IMR-90 (cell line): Measurements from ENCODE around the gene SLAMF8. TPM values are rescaled to one million over a fixed set of nuclear protein-coding genes. Genes with fewer than 3 reads are reported as not detected.

Experiments
- ATAC-seq: fragments of 200-7000 bp; cut with Tn5 transposase; 2 replicates; pipeline ENCODE4 v1.9.1; 2020; ENCODE audit warnings: low read depth, mild to moderate bottlenecking, moderate library complexity
- Bru-seq: library from RNA; stranded (reverse); fragments of 400-500 nt; gene quantifications from one replicate; lab custom pipeline; 2021; lab: Mats Ljungman, UMichigan
- BruChase-seq, 2 experiments: library from RNA; stranded (reverse); fragments of 400-500 nt; gene quantifications; one replicate each; lab custom pipeline; 2021; lab: Mats Ljungman, UMichigan
- BruUV-seq: library from RNA; stranded (reverse); fragments of 400-500 nt; replicated peaks from 2 replicates; lab custom pipeline; 2021; lab: Mats Ljungman, UMichigan
- CTCF ChIA-PET: fragments of 300-600 bp; formaldehyde crosslinking; extraction: SDS; loops from one replicate; lab custom pipeline; 2021; ENCODE audit warnings: antibody characterized with exemption; lab: Yijun Ruan, JAX
- POLR2A ChIA-PET: fragments of 300-600 bp; sonication (Branson Sonifier 250); formaldehyde crosslinking; loops from one replicate; lab custom pipeline; 2022; ENCODE audit warnings: antibody characterized with exemption; ENCODE audit not compliant: unreplicated experiment; lab: Charles Lee
- DNase-seq: peaks from one replicate; pipeline ENCODE4 v3.0.0; 2013
- H2AFZ ChIP-seq: replicated peaks from 2 replicates; pipeline ENCODE3; 2013; ENCODE audit warnings: low read length, mild to moderate bottlenecking; ENCODE audit not compliant: poor library complexity
- H2AK5ac ChIP-seq: 2 replicates; pipeline ENCODE4 v1.6.1; 2013; ENCODE audit warnings: low read depth, low read length, inconsistent platforms
- H2AK9ac ChIP-seq: replicated peaks from 2 replicates; pipeline ENCODE3; 2013; ENCODE audit warnings: mild to moderate bottlenecking, low read depth, low read length, moderate library complexity; ENCODE audit not compliant: poor library complexity
- H2BK120ac ChIP-seq: 2 replicates; pipeline ENCODE4 v1.6.1; 2013; ENCODE audit warnings: low read depth, low read length, inconsistent platforms
- H2BK15ac ChIP-seq: 3 replicates; pipeline ENCODE4 v1.6.1; 2013; ENCODE audit warnings: low read depth, low read length, inconsistent platforms
- H2BK20ac ChIP-seq: 2 replicates; pipeline ENCODE4 v1.6.1; 2013; ENCODE audit warnings: low read depth, mild to moderate bottlenecking, inconsistent platforms, low read length, moderate library complexity
- H2BK5ac ChIP-seq: 2 replicates; pipeline ENCODE4 v1.6.1; 2013; ENCODE audit warnings: mild to moderate bottlenecking, low read depth, low read length, inconsistent platforms; ENCODE audit not compliant: poor library complexity, severe bottlenecking
- H3K14ac ChIP-seq: replicated peaks from 2 replicates; pipeline ENCODE4 v1.6.1; 2013; ENCODE audit warnings: low read depth, low read length, inconsistent platforms
- H3K18ac ChIP-seq: 2 replicates; pipeline ENCODE4 v1.6.1; 2013; ENCODE audit warnings: low read depth, low read length, control low read depth
- H3K23ac ChIP-seq: 2 replicates; pipeline ENCODE4 v1.6.1; 2013; ENCODE audit warnings: low read depth, low read length, inconsistent platforms
- H3K27ac ChIP-seq: 2 replicates; pipeline ENCODE4 v1.5.1; 2013; ENCODE audit warnings: mild to moderate bottlenecking, control low read depth, low read length; ENCODE audit not compliant: insufficient read depth
- H3K27me3 ChIP-seq: 2 replicates; pipeline ENCODE4 v1.6.1; 2013; ENCODE audit warnings: low read length; ENCODE audit not compliant: control insufficient read depth, insufficient read depth
- H3K36me3 ChIP-seq: 2 replicates; pipeline ENCODE4 v1.6.1; 2013; ENCODE audit warnings: low read length, mixed read lengths; ENCODE audit not compliant: control insufficient read depth, insufficient read depth
- H3K4ac ChIP-seq: 2 replicates; pipeline ENCODE4 v1.6.1; 2013; ENCODE audit warnings: low read depth, low read length, inconsistent platforms
- H3K4me1 ChIP-seq: 2 replicates; pipeline ENCODE4 v1.6.1; 2013; ENCODE audit warnings: low read length, mixed read lengths; ENCODE audit not compliant: control insufficient read depth, insufficient read depth
- H3K4me2 ChIP-seq: 2 replicates; pipeline ENCODE4 v1.6.1; 2013; ENCODE audit warnings: low read depth, mild to moderate bottlenecking, control low read depth, low read length, moderate library complexity
- H3K4me3 ChIP-seq: 2 replicates; pipeline ENCODE4 v1.5.1; 2013; ENCODE audit warnings: low read depth, mild to moderate bottlenecking, control low read depth, low read length, moderate library complexity; ENCODE audit not compliant: insufficient read depth
- H3K56ac ChIP-seq: 2 replicates; pipeline ENCODE4 v1.6.1; 2013; ENCODE audit warnings: low read length, inconsistent platforms; ENCODE audit not compliant: insufficient read depth; ENCODE audit errors: extremely low read depth
- H3K79me1 ChIP-seq, 2 experiments: 2 replicates each; pipeline ENCODE4 v1.6.1; 2013; ENCODE audit warnings: low read length in 2 of 2, inconsistent platforms in 1 of 2, low read depth in 1 of 2
- H3K9ac ChIP-seq: 2 replicates; pipeline ENCODE4 v1.6.1; 2013; ENCODE audit warnings: low read depth, low read length, control low read depth
- H3K9me1 ChIP-seq: 2 replicates; pipeline ENCODE4 v1.6.1; 2013; ENCODE audit warnings: low read length, inconsistent platforms; ENCODE audit not compliant: insufficient read depth
- H3K9me3 ChIP-seq: 2 replicates; pipeline ENCODE4 v1.6.1; 2013; ENCODE audit warnings: low read length; ENCODE audit not compliant: control insufficient read depth, insufficient read depth
- H4K20me1 ChIP-seq: 2 replicates; pipeline ENCODE4 v1.6.1; 2013; ENCODE audit warnings: low read length, inconsistent platforms; ENCODE audit not compliant: insufficient read depth
- H4K5ac ChIP-seq: 2 replicates; pipeline ENCODE4 v1.6.1; 2013; ENCODE audit warnings: mild to moderate bottlenecking, low read depth, low read length, control low read depth
- H4K8ac ChIP-seq, 2 experiments: 2 replicates each; pipeline ENCODE4 v1.6.1; 2013; ENCODE audit warnings: low read depth in 2 of 2, low read length in 2 of 2, control low read depth in 1 of 2, inconsistent platforms in 1 of 2
- H4K91ac ChIP-seq: 2 replicates; pipeline ENCODE4 v1.6.1; 2013; ENCODE audit warnings: low read depth, low read length, inconsistent platforms; ENCODE audit not compliant: insufficient read depth
- BHLHE40 ChIP-seq: fragments of 150-350 bp; IDR thresholded peaks from 2 replicates; pipeline ENCODE4 v1.6.1; 2016; ENCODE audit warnings: mild to moderate bottlenecking, low read depth, low read length
- POLR2A ChIP-seq: IDR thresholded peaks from 2 replicates; pipeline ENCODE4 v1.6.1; 2012; ENCODE audit warnings: mild to moderate bottlenecking, low read depth, low read length
- RCOR1 ChIP-seq: IDR thresholded peaks from 2 replicates; pipeline ENCODE4 v1.6.1; 2012; ENCODE audit warnings: mild to moderate bottlenecking, low read length, improper control_type of control experiment; ENCODE audit not compliant: insufficient replicate concordance
- WGBS, 2 experiments: methylation state at CpG; one replicate each; pipeline versions ENCODE4 v1.1.5 to v1.1.7; 2013; ENCODE audit warnings: missing lambda C conversion rate in 2 of 2; ENCODE audit not compliant: insufficient read length in 1 of 2; ENCODE audit errors: extremely low coverage in 2 of 2; 5-methylcytosine and 5-hydroxymethylcytosine counted together
- dilution Hi-C: fragments of 300-500 bp; cut with HindIII; formaldehyde crosslinking; loops from one replicate; pipeline ENCODE4 v1.14.3; 2018; ENCODE audit warnings: low sequenced_read_pairs; ENCODE audit not compliant: unreplicated experiment
- in situ Hi-C: fragments of 300-500 bp; cut with MboI; formaldehyde crosslinking; loops from 3 replicates; pipeline ENCODE4 v1.14.3; 2019; ENCODE audit warnings: low sequenced_read_pairs, inconsistent platforms, mixed read lengths
- intact Hi-C: fragments of 100-400 bp; cut with micrococcal nuclease; formaldehyde crosslinking; loops from 2 replicates; pipeline ENCODE4 v1.10.0; 2022
- long read RNA-seq: library from polyadenylated mRNA; unstranded; transcript quantifications from one replicate; pipeline ENCODE4 v2.0.0, GENCODE V29; 2021; ENCODE audit not compliant: unreplicated experiment
- polyA plus RNA-seq, 3 experiments: library from polyadenylated mRNA; depleted of rRNA; stranded (reverse); fragments of >200 nt; gene quantifications; 2 replicates each; pipeline ENCODE4 v1.2.3, GENCODE V29; 2012; ENCODE audit warnings: low replicate concordance in 1 of 3
- total RNA-seq: library from RNA; depleted of rRNA; stranded (reverse); fragments of >200 nt; gene quantifications from 2 replicates; pipeline ENCODE4 v1.2.3, GENCODE V29; 2012; rRNA removed
- TF ChIP-seq, protein P1 (sequence below): conservative IDR thresholded peaks from 2 replicates; pipeline ENCODE4 v1.5.1; 2012; ENCODE audit warnings: mild to moderate bottlenecking, low read depth, low read length, improper control_type of control experiment
- TF ChIP-seq, protein P2 (sequence below): fragments of 150-350 bp; IDR thresholded peaks from 2 replicates; pipeline ENCODE4 v1.6.1; 2017; ENCODE audit warnings: mild to moderate bottlenecking, antibody characterized with exemption, low read length, low read depth

The SLAMF8 gene
- total RNA-seq (not detected in 2 replicates), polyA plus RNA-seq (2012; rRNA removed) (0.04 and 0.07 TPM in 2 replicates), Bru-seq, nascent RNA (not detected), BruChase-seq, experiment 1, labeled RNA remaining after a 6-hour chase (not detected), BruChase-seq, experiment 2, labeled RNA remaining after a 2-hour chase (percentile 11 among the genes with signal in this experiment)
- 0.04 and 0.07 TPM in 2 replicates for polyA plus RNA-seq (2012; cell fraction: cytosol; rRNA removed)
- polyA plus RNA-seq (2012; cell fraction: nucleus; rRNA removed; ENCODE audit: low replicate concordance): 0.06 TPM in 1 of 2 replicates, not detected in the other
- long read RNA-seq: 0 reads

DNA sequence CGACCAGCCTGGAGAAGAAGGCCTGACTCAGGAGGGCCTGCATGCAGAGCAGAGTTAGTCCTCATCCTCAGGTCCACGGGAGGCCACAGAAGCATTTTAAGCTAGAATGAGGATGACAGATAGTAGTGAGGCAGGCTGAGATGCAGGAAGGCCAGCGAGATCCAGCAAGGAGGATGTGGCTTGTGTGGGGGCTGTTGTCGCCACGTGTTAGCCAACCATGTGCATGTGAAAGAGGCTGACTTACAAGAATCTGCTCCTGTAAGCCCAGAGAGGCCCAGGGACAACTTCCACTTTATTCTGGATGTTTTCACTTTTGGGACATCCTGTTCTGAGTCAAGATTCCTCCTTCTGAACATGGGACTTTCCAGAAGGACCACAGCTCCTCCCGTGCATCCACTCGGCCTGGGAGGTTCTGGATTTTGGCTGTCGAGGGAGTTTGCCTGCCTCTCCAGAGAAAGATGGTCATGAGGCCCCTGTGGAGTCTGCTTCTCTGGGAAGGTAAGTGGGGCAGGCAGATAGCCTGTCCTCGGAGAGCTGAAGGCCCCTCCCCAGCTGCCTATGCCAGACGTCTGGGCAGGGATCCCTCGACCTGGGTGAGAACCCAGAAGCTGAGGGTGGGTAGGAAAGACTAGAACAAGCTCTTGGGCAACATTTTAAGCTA is at the start of gene SLAMF8:
Gene SLAMF8, plus strand, starts transcription at position 433 of the 661 bp plus-strand sequence. Its CDS starts 26 bp downstream, at position 459.
- H3K79me1 ChIP-seq: no peaks in the 10 kb centered on the region
- no peak within 1 kb of the TSS for H3K9ac ChIP-seq
- dilution Hi-C loops: no loop called here
- H3K4ac ChIP-seq: no peak within 1 kb of the TSS
- DNase-seq (no peak), ATAC-seq (no peak)
- no peak within 1 kb of the TSS for H2BK120ac ChIP-seq
- no peak within 1 kb of the TSS for H3K4me3 ChIP-seq
- H4K5ac ChIP-seq: no peak within 1 kb of the TSS
- BruUV-seq: no TSS peak
- no peak within 1 kb of the TSS for H3K56ac ChIP-seq
- H3K4me2 ChIP-seq: no peak within 1 kb of the TSS
- ChIA-PET CTCF (interaction anchor here (0.9 kb wide), 1 partner anchor 259 kb away, joined by 6 read pairs; no protein-coding TSS in a partner anchor), POLR2A (no interaction called here)
- no peak within 1 kb of the TSS for H3K14ac ChIP-seq
- in situ Hi-C loops: no loop called here
- no peak within 1 kb of the TSS for H2AK9ac ChIP-seq
- H3K9me3 ChIP-seq: no peaks in the 10 kb centered on the region
- H3K23ac ChIP-seq: no peak within 1 kb of the TSS
- intact Hi-C loops: no loop called here
- H3K27ac ChIP-seq: no peak within 1 kb of the TSS
- WGBS, 2 experiments: 84% methylated on average over 7 of the region's 11 CpGs; no CpG with 5 or more reads in 1 of the 2 experiments
- no peak within 1 kb of the TSS for H2AK5ac ChIP-seq
- 0 out of 2 replicates have a peak, but pooled peaks cover 3% of the 10 kb centered on the region for H3K9me1 ChIP-seq
- no peak within 1 kb of the TSS for H4K91ac ChIP-seq
- H2AFZ ChIP-seq: peak within 1 kb of the TSS; percentile 38
- H2BK5ac ChIP-seq: no peak within 1 kb of the TSS
- H4K8ac ChIP-seq: no peak within 1 kb of the TSS
- no peak within 1 kb of the TSS for H2BK20ac ChIP-seq
- no peaks in the 10 kb centered on the region for H3K36me3 ChIP-seq
- TF ChIP-seq BHLHE40 (no peak), POLR2A (no peak), RCOR1 (no peak)
- TF ChIP-seq, protein P1, sequence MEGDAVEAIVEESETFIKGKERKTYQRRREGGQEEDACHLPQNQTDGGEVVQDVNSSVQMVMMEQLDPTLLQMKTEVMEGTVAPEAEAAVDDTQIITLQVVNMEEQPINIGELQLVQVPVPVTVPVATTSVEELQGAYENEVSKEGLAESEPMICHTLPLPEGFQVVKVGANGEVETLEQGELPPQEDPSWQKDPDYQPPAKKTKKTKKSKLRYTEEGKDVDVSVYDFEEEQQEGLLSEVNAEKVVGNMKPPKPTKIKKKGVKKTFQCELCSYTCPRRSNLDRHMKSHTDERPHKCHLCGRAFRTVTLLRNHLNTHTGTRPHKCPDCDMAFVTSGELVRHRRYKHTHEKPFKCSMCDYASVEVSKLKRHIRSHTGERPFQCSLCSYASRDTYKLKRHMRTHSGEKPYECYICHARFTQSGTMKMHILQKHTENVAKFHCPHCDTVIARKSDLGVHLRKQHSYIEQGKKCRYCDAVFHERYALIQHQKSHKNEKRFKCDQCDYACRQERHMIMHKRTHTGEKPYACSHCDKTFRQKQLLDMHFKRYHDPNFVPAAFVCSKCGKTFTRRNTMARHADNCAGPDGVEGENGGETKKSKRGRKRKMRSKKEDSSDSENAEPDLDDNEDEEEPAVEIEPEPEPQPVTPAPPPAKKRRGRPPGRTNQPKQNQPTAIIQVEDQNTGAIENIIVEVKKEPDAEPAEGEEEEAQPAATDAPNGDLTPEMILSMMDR: no peak
- TF ChIP-seq, protein P2, sequence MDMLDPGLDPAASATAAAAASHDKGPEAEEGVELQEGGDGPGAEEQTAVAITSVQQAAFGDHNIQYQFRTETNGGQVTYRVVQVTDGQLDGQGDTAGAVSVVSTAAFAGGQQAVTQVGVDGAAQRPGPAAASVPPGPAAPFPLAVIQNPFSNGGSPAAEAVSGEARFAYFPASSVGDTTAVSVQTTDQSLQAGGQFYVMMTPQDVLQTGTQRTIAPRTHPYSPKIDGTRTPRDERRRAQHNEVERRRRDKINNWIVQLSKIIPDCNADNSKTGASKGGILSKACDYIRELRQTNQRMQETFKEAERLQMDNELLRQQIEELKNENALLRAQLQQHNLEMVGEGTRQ: no peak
- peaks cover 18% of the 10 kb centered on the region for H3K27me3 ChIP-seq
- no peaks in the 10 kb centered on the region for H4K20me1 ChIP-seq
- no peak within 1 kb of the TSS for H2BK15ac ChIP-seq
- H3K4me1 ChIP-seq: peaks cover 2% of the 10 kb centered on the region
- H3K18ac ChIP-seq: no peak within 1 kb of the TSS
